K562 (cell line): ENCODE measurements around the gene DUS4L. TPM values are rescaled to one million over a fixed set of nuclear protein-coding genes. Genes with fewer than 3 reads are reported as not detected.

Experiments used
- ATAC-seq: fragments of 200-7000 bp; cut with Tn5 transposase; 3 replicates; pipeline ENCODE4 v1.9.1; 2020; ENCODE audit warnings: moderate library complexity
- BruUV-seq: library from RNA; stranded (reverse); fragments of 400-500 nt; replicated peaks from 2 replicates; lab custom pipeline; 2021; lab: Mats Ljungman, UMichigan
- CTCF ChIA-PET: fragments of 300-600 bp; formaldehyde crosslinking; extraction: SDS; loops from one replicate; lab custom pipeline; 2021; ENCODE audit warnings: low intra/inter-chr PET ratio; lab: Yijun Ruan, JAX
- POLR2A ChIA-PET: fragments of 300-600, 350-650 bp; sonication (Branson Sonifier 250); formaldehyde crosslinking; extraction: SDS; loops from one replicate; lab custom pipeline; 2021; ENCODE audit warnings: antibody characterized with exemption, inconsistent platforms; lab: Yijun Ruan, JAX
- DNase-seq, 4 experiments: peaks; one replicate each; pipeline versions ENCODE4 v3.0.0 to v3.0.0-alpha.2; 2011 to 2018; ENCODE audit warnings: low spot score in 3 of 4, mixed read lengths in 3 of 4; ENCODE audit errors: extremely low read depth in 1 of 4
- FAIRE-seq: peaks from 2 replicates; lab custom pipeline; 2011; peaks lifted over from hg19 to GRCh38; lab: Jason Lieb, UNC
- H2AFZ ChIP-seq: 2 replicates; pipeline ENCODE4 v1.6.0; 2011; ENCODE audit warnings: low read depth, low read length, control low read depth, inconsistent platforms
- H3K27ac ChIP-seq: fragments of 200-600 bp; 3 replicates; pipeline ENCODE4 v1.8.0; 2011; ENCODE audit warnings: low read depth, mild to moderate bottlenecking, control low read depth, inconsistent platforms, low read length, moderate library complexity, mixed read lengths; ENCODE audit errors: extremely low read depth
- H3K27me3 ChIP-seq, 2 experiments: fragments of 300-600 bp in 1 of 2; 2 replicates in 1 of 2; 3 replicates in 1 of 2; pipeline versions ENCODE4 v1.6.0 to v1.8.0; 2011; ENCODE audit warnings: inconsistent platforms in 2 of 2, low read length in 2 of 2, mild to moderate bottlenecking in 1 of 2, mixed read lengths in 1 of 2, moderate library complexity in 1 of 2; ENCODE audit not compliant: control insufficient read depth in 2 of 2, insufficient read depth in 2 of 2
- H3K36me3 ChIP-seq: fragments of 300-600 bp; 3 replicates; pipeline ENCODE4 v1.8.0; 2011; ENCODE audit warnings: mild to moderate bottlenecking, low read length, inconsistent platforms; ENCODE audit not compliant: control insufficient read depth, insufficient read depth
- H3K4me1 ChIP-seq, 2 experiments: fragments of 200-600 bp in 1 of 2; replicated peaks in 1 of 2; 2 replicates in 1 of 2; 3 replicates in 1 of 2; pipeline versions ENCODE4 v1.5.1 to v1.8.0; 2011; ENCODE audit warnings: inconsistent platforms in 2 of 2, low read length in 2 of 2, mild to moderate bottlenecking in 1 of 2, mixed read lengths in 1 of 2, moderate library complexity in 1 of 2; ENCODE audit not compliant: control insufficient read depth in 2 of 2, insufficient read depth in 2 of 2
- H3K4me2 ChIP-seq: 2 replicates; pipeline ENCODE4 v1.6.1; 2011; ENCODE audit warnings: low read length, control low read depth, inconsistent platforms, mixed read lengths; ENCODE audit not compliant: insufficient read depth
- H3K4me3 ChIP-seq: fragments of 200-600 bp; sonication (generic), shearing (Covaris generic); 2 replicates; pipeline ENCODE4 v1.5.1; 2016; ENCODE audit warnings: control low read depth, inconsistent platforms
- H3K79me2 ChIP-seq: fragments of 200-600 bp; 3 replicates; pipeline ENCODE4 v1.8.0; 2011; ENCODE audit warnings: low read length, inconsistent platforms; ENCODE audit not compliant: control insufficient read depth, insufficient read depth
- H3K9ac ChIP-seq, 2 experiments: 2 replicates each; pipeline versions ENCODE4 v1.6.0 to v1.6.1; 2011; ENCODE audit warnings: low read depth in 2 of 2, low read length in 2 of 2, control low read depth in 1 of 2, inconsistent platforms in 1 of 2, mild to moderate bottlenecking in 1 of 2, mixed read lengths in 1 of 2; ENCODE audit not compliant: insufficient read depth in 1 of 2
- H3K9me1 ChIP-seq: one replicate; pipeline ENCODE4 v1.6.0; 2011; ENCODE audit warnings: inconsistent platforms, mild to moderate bottlenecking, low read length, moderate library complexity; ENCODE audit not compliant: control insufficient read depth, insufficient read depth
- H3K9me3 ChIP-seq: replicated peaks from 2 replicates; pipeline ENCODE4 v1.5.1; 2011; ENCODE audit warnings: low read depth, low read length, inconsistent platforms; ENCODE audit not compliant: control insufficient read depth, insufficient read depth
- H4K20me1 ChIP-seq: replicated peaks from 2 replicates; pipeline ENCODE4 v1.6.1; 2011; ENCODE audit warnings: low read length, inconsistent platforms, mixed read lengths; ENCODE audit not compliant: control insufficient read depth, insufficient read depth
- ATF1 ChIP-seq, 2 experiments: fragments of 450-650 bp in 1 of 2; IDR thresholded peaks; 2 replicates each; pipeline ENCODE4 v1.6.1; 2016; ENCODE audit warnings: missing compliant biosample characterization in 1 of 2, missing genetic modification characterization in 1 of 2
- CEBPB ChIP-seq: fragments of 450-650 bp; IDR thresholded peaks from 2 replicates; pipeline ENCODE4 v1.6.1; 2016; ENCODE audit warnings: missing genetic modification characterization, missing compliant biosample characterization
- CEBPG ChIP-seq, 3 experiments: fragments of 200-800 bp in 1 of 3; sonication (Bioruptor generic) in 1 of 3; sonication (generic) in 1 of 3; formaldehyde crosslinking in 1 of 3; IDR thresholded peaks in 2 of 3; conservative IDR thresholded peaks in 1 of 3; 2 replicates each; pipeline versions ENCODE4 v1.6.1 to v1.8.0; 2016 to 2022; ENCODE audit warnings: missing compliant biosample characterization in 2 of 3, missing genetic modification characterization in 2 of 3, mild to moderate bottlenecking in 1 of 3, missing genetic modification reagents in 1 of 3
- ETV1 ChIP-seq: fragments of 450-650 bp; conservative IDR thresholded peaks from 2 replicates; pipeline ENCODE4 v1.6.1; 2016; ENCODE audit warnings: missing genetic modification characterization, control low read depth, low read depth, missing compliant biosample characterization
- GABPA ChIP-seq: fragments of 200-800 bp; sonication (Bioruptor generic); conservative IDR thresholded peaks from 2 replicates; pipeline ENCODE4 v1.6.1; 2016; ENCODE audit warnings: low read depth, missing genetic modification characterization, missing compliant biosample characterization
- HLTF ChIP-seq: fragments of 450-650 bp; IDR thresholded peaks from 2 replicates; pipeline ENCODE4 v1.6.1; 2016
- HNRNPK ChIP-seq: fragments of 200-400 bp; formaldehyde crosslinking; IDR thresholded peaks from one replicate; pipeline ENCODE4 v1.6.1; 2018; ENCODE audit warnings: mild to moderate bottlenecking, low read depth, low read length; ENCODE audit not compliant: poor library complexity, severe bottlenecking
- ILK ChIP-seq: fragments of 450-650 bp; IDR thresholded peaks from 2 replicates; pipeline ENCODE4 v1.6.1; 2016; ENCODE audit warnings: missing genetic modification characterization, low read depth, mild to moderate bottlenecking, missing compliant biosample characterization, moderate library complexity, borderline replicate concordance
- IRF2 ChIP-seq: sonication (generic); formaldehyde crosslinking; IDR thresholded peaks from 2 replicates; pipeline ENCODE4 v1.8.1; 2022; ENCODE audit warnings: mild to moderate bottlenecking, missing genetic modification reagents
- PCBP2 ChIP-seq: fragments of 200-400 bp; formaldehyde crosslinking; IDR thresholded peaks from 2 replicates; pipeline ENCODE4 v1.6.1; 2018; ENCODE audit warnings: low read length, low read depth, mild to moderate bottlenecking, moderate library complexity; ENCODE audit not compliant: poor library complexity, severe bottlenecking
- RFX1 ChIP-seq: fragments of 450-650 bp; IDR thresholded peaks from 2 replicates; pipeline ENCODE4 v1.6.1; 2016; ENCODE audit warnings: mild to moderate bottlenecking, moderate library complexity
- SAFB2 ChIP-seq: fragments of 200-400 bp; formaldehyde crosslinking; IDR thresholded peaks from 2 replicates; pipeline ENCODE4 v1.6.1; 2018; ENCODE audit warnings: borderline replicate concordance, low read length, low read depth, moderate library complexity; ENCODE audit not compliant: severe bottlenecking
- XRCC3 ChIP-seq: fragments of 450-650 bp; IDR thresholded peaks from 2 replicates; pipeline ENCODE4 v1.6.1; 2017; ENCODE audit warnings: mild to moderate bottlenecking, moderate library complexity
- ZC3H4 ChIP-seq: sonication (generic); formaldehyde crosslinking; IDR thresholded peaks from 2 replicates; pipeline ENCODE4 v1.9.0; 2021; ENCODE audit warnings: missing genetic modification reagents, borderline replicate concordance
- ZNF24 ChIP-seq: fragments of 450-650 bp; IDR thresholded peaks from 2 replicates; pipeline ENCODE4 v1.6.1; 2016
- ZNF263 ChIP-seq: sonication (generic); formaldehyde crosslinking; IDR thresholded peaks from 2 replicates; pipeline ENCODE4 v1.8.0; 2022; ENCODE audit warnings: mild to moderate bottlenecking, missing genetic modification reagents, borderline replicate concordance
- WGBS: fragments of 100-300 bp; shearing (Covaris generic); methylation state at CpG from one replicate; pipeline ENCODE4 v1.1.6; 2016; ENCODE audit warnings: low coverage, mixed read lengths; ENCODE audit not compliant: insufficient coverage; ENCODE audit errors: missing lambda C conversion rate; 5-methylcytosine and 5-hydroxymethylcytosine counted together
- in situ Hi-C: fragments of 300-500 bp; cut with MboI; formaldehyde crosslinking; loops from 4 replicates; pipeline ENCODE4 v1.15.0; 2018; ENCODE audit warnings: inconsistent platforms, mixed read lengths
- intact Hi-C: fragments of 100-400 bp; cut with micrococcal nuclease; formaldehyde crosslinking; loops from 2 replicates; pipeline ENCODE4 v1.14.2; 2022
- polyA plus RNA-seq, 8 experiments: library from polyadenylated mRNA; depleted of rRNA in 4 of 8; stranded (reverse) in 5 of 8; unstranded in 3 of 8; fragments of >200 nt; fragmentation: Nextera tagmentation in 2 of 8; fragmentation: Illumina TruSeq in 1 of 8; extraction: Ambion mirVana in 2 of 8; extraction: Trizol in 1 of 8; gene quantifications; 2 replicates each; pipeline versions ENCODE4 v1.2.1 to v1.2.3, GENCODE V29; 2011 to 2014; ENCODE audit warnings: inconsistent platforms in 1 of 8, missing spikeins in 1 of 8
- total RNA-seq, 7 experiments: library from RNA; depleted of rRNA in 6 of 7; stranded (reverse); fragments of >200 nt in 6 of 7; fragmentation: Illumina TruSeq in 2 of 7; extraction: Trizol in 2 of 7; gene quantifications; 2 replicates each; pipeline versions ENCODE4 v1.2.1 to v1.2.3, GENCODE V29; 2011 to 2021; ENCODE audit warnings: low replicate concordance in 1 of 7
- TF ChIP-seq, protein P1 (sequence below): fragments of 450-650 bp; formaldehyde crosslinking; IDR thresholded peaks from 2 replicates; pipeline ENCODE4 v1.4.0; 2020; ENCODE audit warnings: mild to moderate bottlenecking, moderate library complexity

The DUS4L gene
- total and polyA plus RNA-seq, 9 of the 15 experiments (the other 6 are each of a cell fraction or from before 2014, with no cell fraction given) = 12.2 to 33.6 (median 28.6) TPM

DNA sequence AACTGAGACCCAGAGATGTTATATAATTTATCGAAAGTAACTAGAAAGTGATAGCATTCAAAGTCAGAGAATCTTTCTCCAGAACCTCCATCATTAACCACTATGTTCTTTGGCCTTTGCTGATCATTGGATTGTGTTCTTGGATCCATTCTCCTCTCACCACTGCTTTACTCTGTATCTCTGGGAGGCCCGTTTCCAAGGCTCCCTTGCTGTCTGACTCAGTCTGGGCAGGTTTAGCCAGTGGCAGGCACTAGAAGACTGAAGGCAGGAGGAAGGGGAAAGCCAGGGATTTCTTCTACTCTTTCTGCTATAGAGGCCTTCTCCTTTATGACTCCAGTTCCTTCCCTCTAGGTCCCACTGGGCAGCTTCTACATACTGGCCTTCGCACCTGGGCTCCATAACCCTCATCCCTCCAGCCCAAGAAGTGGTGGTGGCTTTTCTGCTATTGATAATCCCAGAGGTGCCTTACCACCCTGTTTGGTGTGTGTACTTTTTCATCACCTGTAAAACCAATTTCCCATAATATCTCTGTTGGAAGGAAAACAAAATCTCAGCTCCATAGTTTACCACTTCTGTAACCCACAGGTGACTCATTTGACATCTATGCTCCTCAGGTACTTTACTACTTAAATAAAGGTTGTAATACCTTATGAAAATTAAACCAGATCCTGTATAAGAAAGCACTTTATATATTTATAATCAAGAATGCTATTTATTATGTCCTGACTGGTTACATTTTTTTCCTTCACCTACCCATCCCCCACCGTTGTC, 52.3 kb downstream of the DUS4L start (continued):
- TF ChIP-seq ZC3H4 (CRISPR knock-in tag) = no peak

DNA sequence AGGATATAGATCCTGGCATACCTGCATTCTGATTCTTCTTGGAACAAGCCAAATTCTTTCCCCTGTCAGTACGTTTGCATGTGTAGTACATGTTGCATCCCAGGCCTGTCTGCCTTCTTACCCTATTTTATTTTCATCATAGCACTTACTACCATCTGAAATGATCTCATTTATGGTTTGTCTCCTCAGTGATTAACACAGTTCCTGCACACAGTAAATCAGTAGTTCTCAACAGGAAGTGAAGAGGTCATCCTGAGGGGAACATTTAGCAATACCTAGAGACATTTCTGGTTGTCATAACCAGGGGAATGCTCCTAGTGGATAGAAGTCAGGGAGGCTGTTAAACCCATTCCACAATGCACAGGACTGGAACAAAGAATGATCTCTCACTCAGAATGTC, 58.7 kb downstream of the DUS4L start:
- FAIRE-seq = no peak
- POLR2A ChIA-PET = interaction anchor here (0.7 kb wide), 1 partner anchor 644 kb away, joined by 5 read pairs; no protein-coding TSS in a partner anchor

More for the DNA sequence above, 58.7 kb downstream of the DUS4L start:
- Histone ChIP-seq H4K20me1 (no peaks in the 10 kb centered on the region), H3K27ac (no peak overlapping the region), H3K36me3 (peaks cover 46% of the 10 kb centered on the region; the same call in 2 of the 3 replicates), H3K27me3 (no peaks in the 10 kb centered on the region), H3K9me3 (no peaks in the 10 kb centered on the region), H3K4me2 (no peak overlapping the region), H3K79me2 (no peaks in the 10 kb centered on the region), H3K9me1 (no peaks in the 10 kb centered on the region), H3K4me1 (no peaks in the 10 kb centered on the region), H3K9ac (no peak overlapping the region), H3K4me3 (no peak overlapping the region), H2AFZ (no peak overlapping the region)
- BruUV-seq = no TSS peak
- in situ Hi-C loops (no loop called here), intact Hi-C loops (loop anchor here (10.0 kb wide), 1 partner anchor 252 kb away; no protein-coding TSS in a partner anchor)
- ATAC-seq (peak; percentile 45), DNase-seq (no peak)
- 54% methylated on average over 1 of the region's 1 CpG for WGBS
- no peak for TF ChIP-seq RFX1
- TF ChIP-seq HLTF = no peak
- no peak for TF ChIP-seq ILK (tag)
- no peak for TF ChIP-seq ATF1 (CRISPR knock-in tag; IDR thresholded peaks at IDR 0.05)
- TF ChIP-seq ATF1 (tag; IDR thresholded peaks at IDR 0.05) = no peak
- TF ChIP-seq IRF2 = no peak
- no peak for TF ChIP-seq ZNF263
- no peak for TF ChIP-seq SAFB2
- no peak for TF ChIP-seq HNRNPK
- TF ChIP-seq ETV1 (tag) = peak; percentile 40
- no peak for TF ChIP-seq GABPA (tag)
- TF ChIP-seq XRCC3 = no peak
- TF ChIP-seq PCBP2 = no peak
- no peak for TF ChIP-seq CEBPG (CRISPR knock-in tag; IDR thresholded peaks at IDR 0.05)
- TF ChIP-seq CEBPG (tag; conservative IDR thresholded peaks at IDR 0.05 in 1 of 2, IDR thresholded peaks at IDR 0.05 in 1 of 2) = peak; percentile 63 to 68
- peak; percentile 73 for TF ChIP-seq CEBPB (tag)
- peak; percentile 61; the same call in 1 of the 2 replicates for TF ChIP-seq ZNF24
- TF ChIP-seq, protein P1, sequence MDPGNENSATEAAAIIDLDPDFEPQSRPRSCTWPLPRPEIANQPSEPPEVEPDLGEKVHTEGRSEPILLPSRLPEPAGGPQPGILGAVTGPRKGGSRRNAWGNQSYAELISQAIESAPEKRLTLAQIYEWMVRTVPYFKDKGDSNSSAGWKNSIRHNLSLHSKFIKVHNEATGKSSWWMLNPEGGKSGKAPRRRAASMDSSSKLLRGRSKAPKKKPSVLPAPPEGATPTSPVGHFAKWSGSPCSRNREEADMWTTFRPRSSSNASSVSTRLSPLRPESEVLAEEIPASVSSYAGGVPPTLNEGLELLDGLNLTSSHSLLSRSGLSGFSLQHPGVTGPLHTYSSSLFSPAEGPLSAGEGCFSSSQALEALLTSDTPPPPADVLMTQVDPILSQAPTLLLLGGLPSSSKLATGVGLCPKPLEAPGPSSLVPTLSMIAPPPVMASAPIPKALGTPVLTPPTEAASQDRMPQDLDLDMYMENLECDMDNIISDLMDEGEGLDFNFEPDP (CRISPR knock-in tag) = no peak
- CTCF ChIA-PET = no interaction called here
